Stomach smooth muscle (tissue), 2 donors: Measurements from ENCODE around the gene PDPK1.
"Not testable (repeated sequence)": the region's sequence is repeated elsewhere in the genome, so short reads cannot be mapped to it uniquely, and the experiment has no call there.

Source experiments
- H3K27ac ChIP-seq: one replicate; pipeline ENCODE4 v1.7.0; 2013; ENCODE audit warnings: mild to moderate bottlenecking, low read length, inconsistent platforms
- H3K27me3 ChIP-seq, 2 donors: one replicate each; pipeline ENCODE4 v1.7.0; 2013; ENCODE audit warnings: low read length in 2 of 2; ENCODE audit not compliant: insufficient read depth in 2 of 2, control insufficient read depth in 1 of 2
- H3K36me3 ChIP-seq, 2 donors: one replicate each; pipeline ENCODE4 v1.7.0; 2013; ENCODE audit warnings: low read length in 2 of 2; ENCODE audit not compliant: control insufficient read depth in 2 of 2, insufficient read depth in 2 of 2
- H3K4me1 ChIP-seq: one replicate; pipeline ENCODE4 v1.7.0; 2013; ENCODE audit warnings: low read length; ENCODE audit not compliant: control insufficient read depth, insufficient read depth
- H3K4me3 ChIP-seq, 2 donors: one replicate each; pipeline ENCODE4 v1.7.0; 2013; ENCODE audit warnings: low read length in 2 of 2
- H3K9ac ChIP-seq, 2 donors: one replicate each; pipeline ENCODE4 v1.7.0; 2013; ENCODE audit warnings: low read length in 2 of 2, mild to moderate bottlenecking in 1 of 2
- H3K9me3 ChIP-seq, 2 donors: one replicate each; pipeline ENCODE4 v1.7.0; 2013; ENCODE audit warnings: low read length in 2 of 2; ENCODE audit not compliant: control insufficient read depth in 2 of 2
- donor health status: healthy.
- donor health status: Pancreatic carcinoma.

PDPK1 gene

DNA sequence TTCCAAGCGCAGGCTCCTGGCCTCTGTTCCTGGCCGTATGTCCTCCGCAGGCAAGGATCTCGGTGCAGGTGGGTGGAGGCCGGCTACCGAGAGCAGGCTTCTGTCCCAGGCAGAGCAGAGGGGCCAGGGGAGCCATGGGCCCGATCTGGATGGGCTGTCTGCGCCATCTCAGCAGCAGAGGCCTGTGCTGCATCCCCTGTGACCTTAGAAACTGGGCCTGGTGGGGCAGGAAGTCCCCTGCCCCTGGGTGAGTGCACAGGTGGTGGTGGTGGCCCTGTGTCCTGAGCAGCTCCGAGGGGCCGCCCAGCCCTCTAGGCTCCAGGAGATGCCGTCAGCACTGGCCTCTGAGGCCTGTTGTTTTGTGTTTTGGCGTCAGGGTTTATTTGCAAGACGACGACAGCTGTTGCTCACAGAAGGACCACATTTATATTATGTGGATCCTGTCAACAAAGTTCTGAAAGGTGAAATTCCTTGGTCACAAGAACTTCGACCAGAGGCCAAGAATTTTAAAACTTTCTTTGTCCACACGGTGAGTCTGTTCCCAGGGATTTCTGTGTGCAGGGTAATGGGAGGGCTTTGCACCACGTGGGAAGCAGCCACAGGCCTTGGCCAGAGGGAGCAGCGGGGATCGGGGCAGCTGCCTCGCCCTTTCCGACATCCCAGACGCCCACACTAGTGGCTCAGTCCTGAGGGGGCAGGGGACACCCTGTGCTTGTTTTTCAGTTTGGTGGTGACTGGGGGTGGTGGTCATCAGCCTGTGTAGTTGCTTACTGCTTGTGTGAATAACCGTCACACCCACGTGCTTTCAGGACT, 59.1 kb downstream of the PDPK1 start:
- no peak overlapping the region for H3K9ac ChIP-seq
- peaks cover 10% of the 10 kb centered on the region for H3K4me1 ChIP-seq
- no peaks in the 10 kb centered on the region for H3K9me3 ChIP-seq
- no peaks in the 10 kb centered on the region for H3K27me3 ChIP-seq
- H3K36me3 ChIP-seq: peaks cover 26 to 27% of the 10 kb centered on the region in 2 donors
- H3K27ac ChIP-seq: no peak overlapping the region
- no peak overlapping the region for H3K4me3 ChIP-seq

DNA sequence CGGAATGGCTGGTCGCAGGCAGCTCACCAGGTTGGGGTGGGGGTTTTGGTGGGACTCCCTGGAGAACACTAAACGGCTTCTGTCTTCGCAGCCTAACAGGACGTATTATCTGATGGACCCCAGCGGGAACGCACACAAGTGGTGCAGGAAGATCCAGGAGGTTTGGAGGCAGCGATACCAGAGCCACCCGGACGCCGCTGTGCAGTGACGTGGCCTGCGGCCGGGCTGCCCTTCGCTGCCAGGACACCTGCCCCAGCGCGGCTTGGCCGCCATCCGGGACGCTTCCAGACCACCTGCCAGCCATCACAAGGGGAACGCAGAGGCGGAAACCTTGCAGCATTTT, 59.7 kb downstream of the PDPK1 start:
- Histone ChIP-seq H3K36me3 (peaks cover 26 to 27% of the 10 kb centered on the region in 2 donors), H3K27ac (no peak overlapping the region), H3K9ac (no peak overlapping the region), H3K27me3 (no peaks in the 10 kb centered on the region), H3K4me3 (no peak overlapping the region), H3K4me1 (peaks cover 10% of the 10 kb centered on the region), H3K9me3 (no peaks in the 10 kb centered on the region)

DNA sequence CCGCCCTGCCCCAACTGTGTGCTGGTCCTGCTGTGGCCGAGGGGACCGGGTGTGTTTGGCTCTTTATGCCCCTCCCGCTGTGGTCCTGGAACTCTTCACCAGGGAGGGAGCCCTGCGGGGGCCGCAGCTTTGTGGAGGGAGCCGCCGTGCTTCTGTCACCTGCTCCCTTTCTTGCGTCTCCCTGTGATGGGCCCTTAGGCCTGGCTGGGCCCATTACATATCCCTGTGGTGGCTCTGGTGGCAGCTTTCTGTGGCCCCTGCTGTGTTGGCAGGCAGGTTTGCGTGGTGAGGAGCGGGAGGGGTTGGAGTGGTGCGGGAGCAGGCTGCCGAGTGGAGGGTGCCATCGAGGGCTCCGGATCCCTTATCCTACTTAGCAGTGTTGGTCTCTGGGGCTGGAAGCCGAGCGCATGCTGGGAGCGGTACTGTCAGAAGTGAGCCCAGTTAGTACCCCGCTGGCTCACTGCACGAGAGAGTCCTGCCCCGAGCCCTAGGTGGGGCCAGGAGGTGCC, 60.4 kb downstream of the PDPK1 start:
- Histone ChIP-seq H3K4me1 (peaks cover 4% of the 10 kb centered on the region), H3K36me3 (peaks cover 26 to 27% of the 10 kb centered on the region in 2 donors), H3K9me3 (no peaks in the 10 kb centered on the region), H3K27ac (no peak overlapping the region), H3K9ac (no peak overlapping the region), H3K27me3 (no peaks in the 10 kb centered on the region), H3K4me3 (no peak overlapping the region)

DNA sequence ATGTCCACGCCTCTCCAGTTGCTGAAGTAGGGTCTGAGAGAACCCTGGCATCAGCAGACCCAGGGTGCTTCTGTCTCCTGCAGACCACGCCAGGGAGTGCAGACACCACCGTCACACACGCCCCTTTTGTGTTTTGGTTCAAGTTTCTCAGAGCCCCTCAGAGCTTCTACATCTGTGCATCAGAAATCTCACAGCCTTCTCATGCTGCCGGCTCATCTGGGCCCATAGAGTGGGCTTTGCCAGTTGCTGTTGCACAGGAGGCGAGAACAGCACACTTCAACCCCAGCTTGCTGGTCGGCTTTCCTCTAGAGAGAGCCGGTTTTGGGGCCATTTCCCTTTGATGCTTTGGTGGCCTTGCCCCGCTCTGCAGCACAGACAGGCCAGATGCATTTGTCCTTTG, 60.9 kb downstream of the PDPK1 start:
- no peaks in the 10 kb centered on the region for H3K27me3 ChIP-seq

DNA sequence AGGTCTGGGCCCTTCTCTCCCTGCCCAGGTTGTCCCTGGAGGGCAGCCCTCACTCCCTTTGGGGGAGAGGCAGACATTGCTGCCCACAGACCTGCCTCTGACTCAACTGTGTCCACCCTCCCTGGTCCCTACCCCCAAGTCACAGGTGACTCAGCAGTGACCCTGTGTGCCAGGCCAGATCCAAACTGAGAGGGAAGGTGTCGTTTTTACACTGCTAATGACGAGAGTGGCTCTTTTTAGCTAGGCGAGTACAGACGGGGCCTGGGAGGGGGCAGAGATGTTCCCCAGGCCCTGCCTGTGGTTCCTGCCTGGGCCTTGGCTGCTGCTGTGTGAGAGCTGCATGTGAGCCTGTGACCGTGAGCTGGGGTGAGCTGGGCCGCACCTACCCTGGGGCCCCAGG, 61.3 kb downstream of the PDPK1 start:
- not testable (repeated sequence) for H3K4me3 ChIP-seq, H3K9me3 ChIP-seq, H3K27me3 ChIP-seq, H3K4me1 ChIP-seq, H3K27ac ChIP-seq, H3K9ac ChIP-seq
- peaks cover 26 to 27% of the 10 kb centered on the region in 2 donors for H3K36me3 ChIP-seq

More for the DNA sequence above, 60.9 kb downstream of the PDPK1 start:
- Histone ChIP-seq H3K27ac (no peak overlapping the region), H3K9me3 (no peaks in the 10 kb centered on the region), H3K4me1 (no peaks in the 10 kb centered on the region), H3K4me3 (no peak overlapping the region), H3K36me3 (peaks cover 26 to 27% of the 10 kb centered on the region in 2 donors), H3K9ac (no peak overlapping the region)

DNA sequence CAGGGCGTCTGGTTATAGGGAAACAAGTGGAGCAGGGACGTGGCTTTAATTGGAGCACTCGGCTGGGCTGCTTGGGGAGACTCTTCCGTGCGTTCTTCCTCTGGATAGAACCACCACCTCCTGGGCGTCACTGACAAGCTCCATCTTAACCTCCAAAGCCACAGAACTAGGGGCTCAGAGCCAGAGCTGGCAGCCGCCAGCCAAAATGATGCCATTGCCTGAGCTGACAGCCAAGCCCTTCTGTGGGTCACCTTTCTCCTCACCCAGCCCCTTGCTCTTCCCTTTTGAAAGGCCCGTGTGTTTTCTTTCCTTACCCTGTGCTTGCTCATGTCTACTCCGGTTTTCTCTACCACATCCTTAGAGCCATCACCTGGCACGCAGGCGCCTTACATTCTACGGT, 62.0 kb downstream of the PDPK1 start:
- not testable (repeated sequence) for H3K4me1 ChIP-seq, H3K9me3 ChIP-seq, H3K4me3 ChIP-seq, H3K27me3 ChIP-seq, H3K27ac ChIP-seq, H3K9ac ChIP-seq
- H3K36me3 ChIP-seq: peaks cover 26 to 27% of the 10 kb centered on the region in 2 donors

DNA sequence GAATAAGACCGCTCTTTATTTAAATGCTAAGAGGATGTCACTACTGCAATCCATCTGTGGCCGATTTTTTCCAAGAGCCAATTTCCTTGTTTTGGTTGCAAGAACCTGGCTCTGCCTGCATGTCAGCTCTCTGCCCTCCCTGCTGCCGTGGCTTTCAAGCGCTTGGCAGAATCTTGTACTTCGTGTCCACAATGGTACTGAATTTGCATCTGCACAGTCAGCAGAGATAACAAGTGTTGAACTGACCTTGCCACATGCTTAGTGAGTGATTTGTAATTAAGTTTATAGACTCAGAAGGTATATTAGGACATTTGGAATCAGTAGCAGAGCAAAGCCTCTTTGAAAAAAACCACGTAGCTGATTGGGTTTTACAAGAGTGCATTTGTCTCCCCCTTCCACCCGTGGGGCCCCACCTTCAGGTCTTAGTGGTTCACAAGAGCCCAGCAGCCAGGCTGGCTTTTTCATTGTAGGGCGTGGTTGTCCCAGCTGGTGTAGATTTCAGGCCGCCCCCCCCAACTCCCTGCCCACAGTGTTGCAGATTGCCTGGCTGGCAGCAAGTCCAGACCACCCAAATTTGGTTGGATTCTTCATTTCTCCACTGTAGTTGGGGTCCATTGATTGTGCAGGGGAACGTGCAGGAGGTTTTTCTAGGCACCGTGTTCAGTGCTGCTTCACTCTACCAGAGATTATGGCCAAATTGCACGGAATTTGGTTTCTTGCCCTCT, 63.6 kb downstream of the PDPK1 start:
- not testable (repeated sequence) for H3K27me3 ChIP-seq, H3K27ac ChIP-seq, H3K9me3 ChIP-seq, H3K9ac ChIP-seq, H3K4me1 ChIP-seq, H3K4me3 ChIP-seq
- peaks cover 19 to 22% of the 10 kb centered on the region in 2 donors for H3K36me3 ChIP-seq

DNA sequence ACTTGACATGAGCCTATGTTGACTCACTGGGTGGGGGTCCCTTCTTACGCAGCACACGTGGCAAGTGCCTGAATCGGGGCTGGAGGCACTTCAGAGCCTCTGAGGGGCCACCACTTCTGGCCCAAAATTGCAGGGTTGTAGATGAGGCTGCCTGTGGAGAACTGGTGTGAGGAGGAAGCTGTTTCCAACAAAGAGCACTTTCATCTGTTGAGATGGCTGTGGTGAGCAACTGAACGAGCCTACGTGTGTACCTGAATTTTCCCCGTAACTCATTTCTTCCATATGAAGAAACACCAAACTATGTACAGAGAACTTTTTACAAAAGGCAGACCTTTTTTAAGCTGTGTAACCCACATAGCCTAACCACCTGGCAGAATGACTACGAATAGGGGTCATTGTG, 64.4 kb downstream of the PDPK1 start:
- H3K36me3 ChIP-seq: peaks cover 15 to 17% of the 10 kb centered on the region in 2 donors
- H3K9me3 ChIP-seq, H3K27me3 ChIP-seq, H3K27ac ChIP-seq, H3K4me3 ChIP-seq, H3K4me1 ChIP-seq, H3K9ac ChIP-seq: not testable (repeated sequence)

GRCh38 chr16:2603165-2604015, 65.6 kb downstream of the PDPK1 start:
- Histone ChIP-seq H3K27ac (peak overlapping the region; percentile 53), H3K9me3 (no peaks in the 10 kb centered on the region), H3K27me3 (no peaks in the 10 kb centered on the region), H3K36me3 (peaks cover 6% of the 10 kb centered on the region in 2 donors), H3K4me1 (no peaks in the 10 kb centered on the region), H3K9ac (peak overlapping the region; percentile 90 to 92), H3K4me3 (peak overlapping the region; percentile 96 to 99)

DNA sequence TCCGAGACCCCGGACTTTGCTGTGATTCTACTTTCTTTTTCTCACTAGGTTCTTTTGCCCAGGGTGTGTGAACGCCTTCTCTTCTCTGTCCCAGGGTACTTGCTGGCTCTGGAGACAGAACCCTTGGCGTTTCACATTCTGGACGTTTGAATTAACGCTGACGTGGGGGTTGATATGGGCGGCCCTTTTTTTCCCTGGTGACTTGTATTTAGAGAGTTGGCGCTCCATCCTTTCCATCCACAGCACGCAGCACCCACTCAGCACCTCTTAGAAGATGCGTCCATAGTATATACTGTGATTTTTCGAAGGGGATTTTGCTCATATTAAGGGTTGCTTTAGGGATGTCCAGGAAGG, 66.2 kb downstream of the PDPK1 start:
- peak overlapping the region; percentile 90 to 92 for H3K9ac ChIP-seq
- peak overlapping the region; percentile 53 for H3K27ac ChIP-seq
- not testable (repeated sequence) for H3K36me3 ChIP-seq, H3K4me1 ChIP-seq, H3K27me3 ChIP-seq, H3K9me3 ChIP-seq
- peak overlapping the region; percentile 96 to 99 for H3K4me3 ChIP-seq
